Breast epithelium (tissue), 4 donors: ENCODE data around the gene CAMK2B. TPM values are rescaled to one million over a fixed set of nuclear protein-coding genes. Genes with fewer than 3 reads are reported as not detected.

ENCODE experiments used
- DNase-seq, 2 donors: peaks; one replicate each; pipeline ENCODE4 v3.0.0-alpha.2; 2019; ENCODE audit warnings: low spot score in 2 of 2
- H3K27ac ChIP-seq, 2 donors: fragments of 200-600 bp; sonication (generic) in 1 of 2; one replicate each; pipeline ENCODE4 v1.5.1; 2016 to 2019; ENCODE audit warnings: mild to moderate bottlenecking in 1 of 2
- H3K27me3 ChIP-seq, 2 donors: fragments of 200-600 bp; sonication (generic) in 1 of 2; one replicate each; pipeline versions ENCODE4 v1.5.1 to v1.6.0; 2017 to 2019; ENCODE audit warnings: control low read depth in 1 of 2, mild to moderate bottlenecking in 1 of 2
- H3K36me3 ChIP-seq: fragments of 200-600 bp; one replicate; pipeline ENCODE4 v1.5.1; 2019
- H3K4me1 ChIP-seq, 2 donors: fragments of 200-600 bp; sonication (generic); one replicate each; pipeline ENCODE4 v1.5.1; 2016 to 2019; ENCODE audit warnings: control low read depth in 1 of 2
- H3K4me3 ChIP-seq, 3 donors: fragments of 200-600 bp; sonication (generic); 1 replicate in 2 of 3; 2 replicates in 1 of 3; pipeline ENCODE4 v1.5.1; 2016 to 2019; ENCODE audit warnings: mild to moderate bottlenecking in 3 of 3, moderate library complexity in 2 of 3
- H3K9me3 ChIP-seq, 2 donors: fragments of 200-600 bp; sonication (generic) in 1 of 2; one replicate each; pipeline ENCODE4 v1.5.1; 2016 to 2019; ENCODE audit warnings: control low read depth in 1 of 2
- POLR2A ChIP-seq: fragments of 450-650 bp; IDR thresholded peaks from one replicate; pipeline ENCODE4 v1.6.1; 2016; ENCODE audit warnings: antibody characterized with exemption, mild to moderate bottlenecking, moderate library complexity
- POLR2AphosphoS5 ChIP-seq, 3 donors: sonication (generic); formaldehyde crosslinking; IDR thresholded peaks; one replicate each; pipeline ENCODE4 v1.6.1; 2017; ENCODE audit warnings: antibody characterized with exemption in 3 of 3
- intact Hi-C: fragments of 100-400 bp; cut with DNase I; formaldehyde crosslinking; loops from one replicate; pipeline ENCODE4 v1.15.1; 2023; ENCODE audit warnings: low total_unique reads
- total RNA-seq, 3 donors: library from RNA; depleted of rRNA; stranded (reverse); fragments of >200 nt; gene quantifications; one replicate each; pipeline ENCODE4 v1.1.0, GENCODE V29; 2016
- TF ChIP-seq, protein P1 (sequence below), 3 donors: fragments of 450-650 bp; IDR thresholded peaks; one replicate each; pipeline ENCODE4 v1.5.1; 2016 to 2017; ENCODE audit warnings: antibody characterized with exemption in 3 of 3, mild to moderate bottlenecking in 3 of 3, moderate library complexity in 3 of 3

Gene CAMK2B
- total RNA-seq, 3 donors from 2014 or later, result 2.0 to 9.2 TPM; not detected in 1

DNA sequence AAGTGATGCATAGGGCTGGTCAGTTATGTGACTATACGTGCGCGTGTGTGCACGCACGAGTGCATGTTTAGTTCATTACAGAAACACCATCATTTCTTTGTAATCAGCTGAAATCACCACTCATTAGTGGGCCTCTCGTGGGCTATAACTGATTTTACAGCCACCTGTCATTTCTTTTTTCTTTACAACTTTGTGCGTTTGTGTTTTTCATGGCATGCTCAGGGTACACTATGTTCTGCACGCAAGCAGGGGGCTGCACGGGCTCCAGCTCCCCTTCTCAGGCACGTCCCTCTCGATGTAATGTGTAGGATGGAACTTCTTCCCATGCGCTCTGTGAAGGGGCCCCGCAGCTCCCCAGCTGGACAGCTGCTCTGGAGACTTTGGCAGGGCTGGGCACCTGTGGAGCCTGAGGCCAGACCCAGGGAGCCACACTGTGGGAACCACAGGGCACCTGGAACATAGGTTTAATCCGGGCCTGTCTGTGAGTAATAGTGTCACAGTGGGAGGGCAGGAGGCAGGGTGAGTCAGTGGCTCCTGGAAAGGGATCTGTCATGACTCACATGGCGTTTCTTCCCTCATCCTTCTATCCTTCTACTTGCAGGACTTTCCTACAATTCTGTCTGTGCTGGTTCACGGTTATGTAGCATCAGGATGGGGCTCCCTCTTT, 141.1 kb downstream of the CAMK2B start:
- Histone ChIP-seq H3K36me3 (no peaks in the 10 kb centered on the region), H3K9me3 (peaks cover 0 to 11% of the 10 kb centered on the region in 2 donors), H3K27ac (no peak overlapping the region), H3K27me3 (no peaks in the 10 kb centered on the region), H3K4me1 (no peaks in the 10 kb centered on the region), H3K4me3 (no peak overlapping the region)
- TF ChIP-seq POLR2AphosphoS5 (IDR thresholded peaks at IDR 0.05), result no peak
- TF ChIP-seq, protein P1, sequence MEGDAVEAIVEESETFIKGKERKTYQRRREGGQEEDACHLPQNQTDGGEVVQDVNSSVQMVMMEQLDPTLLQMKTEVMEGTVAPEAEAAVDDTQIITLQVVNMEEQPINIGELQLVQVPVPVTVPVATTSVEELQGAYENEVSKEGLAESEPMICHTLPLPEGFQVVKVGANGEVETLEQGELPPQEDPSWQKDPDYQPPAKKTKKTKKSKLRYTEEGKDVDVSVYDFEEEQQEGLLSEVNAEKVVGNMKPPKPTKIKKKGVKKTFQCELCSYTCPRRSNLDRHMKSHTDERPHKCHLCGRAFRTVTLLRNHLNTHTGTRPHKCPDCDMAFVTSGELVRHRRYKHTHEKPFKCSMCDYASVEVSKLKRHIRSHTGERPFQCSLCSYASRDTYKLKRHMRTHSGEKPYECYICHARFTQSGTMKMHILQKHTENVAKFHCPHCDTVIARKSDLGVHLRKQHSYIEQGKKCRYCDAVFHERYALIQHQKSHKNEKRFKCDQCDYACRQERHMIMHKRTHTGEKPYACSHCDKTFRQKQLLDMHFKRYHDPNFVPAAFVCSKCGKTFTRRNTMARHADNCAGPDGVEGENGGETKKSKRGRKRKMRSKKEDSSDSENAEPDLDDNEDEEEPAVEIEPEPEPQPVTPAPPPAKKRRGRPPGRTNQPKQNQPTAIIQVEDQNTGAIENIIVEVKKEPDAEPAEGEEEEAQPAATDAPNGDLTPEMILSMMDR (IDR thresholded peaks at IDR 0.05), result no peak
- TF ChIP-seq POLR2A, result no peak
- intact Hi-C loops, result no loop called here
- no peak for DNase-seq

DNA sequence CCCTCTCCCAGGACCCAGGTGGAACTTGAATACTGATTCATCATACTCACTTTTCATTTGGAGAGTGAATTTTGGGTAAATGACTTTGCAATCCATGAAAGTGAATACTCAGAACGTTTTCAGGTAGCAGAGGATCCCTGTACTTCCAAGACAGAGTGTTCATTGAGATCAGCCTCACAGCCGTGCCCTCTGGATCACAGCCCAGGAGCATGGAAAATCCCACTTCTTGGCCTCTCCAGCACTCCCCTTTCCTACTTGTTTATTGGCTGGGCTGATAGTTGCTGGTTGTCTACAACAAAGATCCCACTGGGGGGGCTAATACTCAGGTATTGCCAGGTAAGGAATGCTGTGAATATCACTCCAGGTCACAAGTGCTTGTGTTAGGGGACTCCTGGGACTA, 142.0 kb downstream of the CAMK2B start:
- H3K27ac ChIP-seq, result no peak overlapping the region
- H3K4me1 ChIP-seq, result no peaks in the 10 kb centered on the region
- intact Hi-C loops, result no loop called here
- H3K27me3 ChIP-seq, result no peaks in the 10 kb centered on the region
- no peak overlapping the region for H3K4me3 ChIP-seq
- TF ChIP-seq, protein P1 (IDR thresholded peaks at IDR 0.05), result no peak
- TF ChIP-seq POLR2A (no peak), POLR2AphosphoS5 (IDR thresholded peaks at IDR 0.05) (no peak)
- DNase-seq, result no peak
- no peaks in the 10 kb centered on the region for H3K36me3 ChIP-seq
- H3K9me3 ChIP-seq, result peaks cover 0 to 11% of the 10 kb centered on the region in 2 donors

DNA sequence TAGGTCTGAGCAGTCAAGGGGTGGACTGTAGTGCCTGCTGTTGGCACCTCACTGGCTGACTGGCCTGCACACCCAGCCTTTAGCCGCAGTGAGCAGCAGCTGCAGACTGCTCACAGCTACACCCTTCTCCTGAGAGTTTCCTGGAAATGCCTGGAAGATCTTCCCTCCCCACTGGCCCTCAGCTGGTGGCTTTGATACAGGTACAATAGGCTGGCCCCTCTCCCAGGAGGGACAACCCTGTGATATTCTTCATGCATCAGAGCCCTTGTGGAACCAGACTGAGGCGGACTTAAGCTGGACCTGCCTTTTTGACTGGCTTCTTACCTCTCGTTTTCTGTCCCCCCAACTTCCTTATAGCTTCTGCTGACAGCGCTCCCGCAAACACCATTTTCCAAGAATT, 142.6 kb downstream of the CAMK2B start:
- Histone ChIP-seq H3K4me1 (no peaks in the 10 kb centered on the region), H3K4me3 (no peak overlapping the region), H3K9me3 (peaks cover 0 to 11% of the 10 kb centered on the region in 2 donors), H3K27me3 (no peaks in the 10 kb centered on the region), H3K27ac (no peak overlapping the region), H3K36me3 (no peaks in the 10 kb centered on the region)
- TF ChIP-seq POLR2AphosphoS5 (IDR thresholded peaks at IDR 0.05) (no peak), POLR2A (no peak)
- TF ChIP-seq, protein P1 (IDR thresholded peaks at IDR 0.05), result no peak
- intact Hi-C loops, result no loop called here
- DNase-seq, result no peak

DNA sequence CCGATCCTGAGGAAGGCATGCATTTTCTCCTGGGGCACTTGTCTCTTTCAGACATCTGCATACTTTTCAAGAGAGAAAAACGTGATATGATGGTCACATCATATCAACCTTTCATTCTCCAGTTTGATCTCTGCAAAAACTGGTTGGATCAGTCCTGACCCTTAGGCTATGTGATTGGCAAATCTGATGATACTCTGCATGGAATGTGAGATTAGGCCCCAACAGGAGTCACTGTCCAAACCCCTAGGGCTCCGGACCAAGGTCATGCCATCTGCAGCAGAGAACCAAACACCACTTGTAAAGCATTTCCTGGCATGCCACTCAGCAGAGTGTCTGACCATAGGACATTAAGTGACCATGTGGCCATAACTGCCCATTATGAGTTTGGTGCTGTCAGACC, 144.8 kb downstream of the CAMK2B start:
- Histone ChIP-seq H3K36me3 (no peaks in the 10 kb centered on the region), H3K27ac (no peak overlapping the region), H3K27me3 (no peaks in the 10 kb centered on the region), H3K4me1 (no peaks in the 10 kb centered on the region), H3K4me3 (no peak overlapping the region), H3K9me3 (peaks cover 0 to 11% of the 10 kb centered on the region in 2 donors)
- no peak for DNase-seq
- intact Hi-C loops, result no loop called here
- TF ChIP-seq POLR2AphosphoS5 (IDR thresholded peaks at IDR 0.05), result no peak
- no peak for TF ChIP-seq POLR2A
- TF ChIP-seq, protein P1 (IDR thresholded peaks at IDR 0.05), result no peak

DNA sequence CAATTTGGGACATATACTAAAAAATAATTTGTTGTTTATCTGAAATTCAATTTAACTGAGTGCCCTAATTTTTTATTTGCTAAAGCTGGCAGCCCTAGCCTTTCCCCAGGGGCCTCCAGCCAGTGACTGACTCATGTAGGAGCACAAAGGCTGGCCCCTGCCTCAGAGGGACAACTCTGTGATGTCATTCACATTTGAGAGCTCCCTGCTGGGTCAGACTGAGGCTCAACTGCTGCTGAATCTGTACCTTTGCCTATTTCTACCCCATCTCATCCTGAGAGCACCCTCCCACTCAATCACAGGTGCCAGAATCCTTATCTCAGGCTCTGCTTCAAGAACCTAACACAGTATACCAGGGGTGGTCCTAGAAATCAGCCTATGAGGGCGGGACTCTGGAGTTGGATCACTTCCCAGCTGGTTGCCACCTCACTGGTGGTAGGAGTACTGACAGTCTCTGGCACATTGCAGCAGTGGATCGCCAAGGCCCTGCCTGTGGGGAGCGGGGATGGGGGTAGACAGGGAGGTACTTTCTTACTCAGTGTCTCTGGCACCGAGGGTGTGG, 147.7 kb downstream of the CAMK2B start:
- DNase-seq, result no peak
- Histone ChIP-seq H3K27ac (no peak overlapping the region), H3K4me3 (no peak overlapping the region), H3K9me3 (peaks cover 0 to 7% of the 10 kb centered on the region in 2 donors), H3K36me3 (no peaks in the 10 kb centered on the region), H3K27me3 (no peaks in the 10 kb centered on the region), H3K4me1 (no peaks in the 10 kb centered on the region)
- intact Hi-C loops, result no loop called here
- TF ChIP-seq POLR2AphosphoS5 (IDR thresholded peaks at IDR 0.05) (no peak), POLR2A (no peak)
- TF ChIP-seq, protein P1 (IDR thresholded peaks at IDR 0.05), result no peak
